WTC11 (cell line): Measurements from ENCODE around the gene TRAFD1. TPM values are rescaled to one million over a fixed set of nuclear protein-coding genes. Genes with fewer than 3 reads are reported as not detected.

Experiments used
- ATAC-seq: fragments of 200-7000 bp; cut with Tn5 transposase; 2 replicates; pipeline ENCODE4 v1.10.0; 2021; ENCODE audit warnings: mild to moderate bottlenecking, moderate library complexity
- CTCF ChIA-PET: fragments of 300-600 bp; sonication (Branson Sonifier 250); formaldehyde crosslinking; loops from one replicate; lab custom pipeline; 2021; ENCODE audit warnings: antibody characterized with exemption; lab: Charles Lee
- POLR2A ChIA-PET: fragments of 350-600 bp; sonication (Branson Sonifier 250); formaldehyde crosslinking; loops from one replicate; lab custom pipeline; 2021; ENCODE audit warnings: antibody characterized with exemption; lab: Charles Lee
- DNase-seq: peaks from one replicate; pipeline ENCODE4 v3.0.0; 2021; ENCODE audit warnings: low spot score
- H3K27ac Mint-ChIP-seq: 2 replicates; pipeline ENCODE4 v1.8.0; 2021; ENCODE audit warnings: mixed read lengths
- H3K27me3 Mint-ChIP-seq: 2 replicates; pipeline ENCODE4 v1.8.0; 2021; ENCODE audit warnings: low read depth, mild to moderate bottlenecking, moderate library complexity, mixed read lengths
- H3K36me3 Mint-ChIP-seq: 2 replicates; pipeline ENCODE4 v1.8.0; 2021; ENCODE audit warnings: mixed read lengths
- H3K4me1 Mint-ChIP-seq: 2 replicates; pipeline ENCODE4 v1.8.0; 2022; ENCODE audit warnings: mixed read lengths
- H3K4me3 Mint-ChIP-seq: 2 replicates; pipeline ENCODE4 v1.8.0; 2021; ENCODE audit warnings: mild to moderate bottlenecking, moderate library complexity, mixed read lengths
- H3K9me3 Mint-ChIP-seq: 2 replicates; pipeline ENCODE4 v1.8.0; 2021; ENCODE audit warnings: mixed read lengths
- AR ChIP-seq: fragments of 250-450 bp; sonication (Bioruptor Pico); IDR thresholded peaks from 2 replicates; pipeline ENCODE4 v1.9.0; 2021; ENCODE audit warnings: mild to moderate bottlenecking
- E2F1 ChIP-seq: sonication (generic); formaldehyde crosslinking; IDR thresholded peaks from 2 replicates; pipeline ENCODE4 v1.8.0; 2022; ENCODE audit warnings: mild to moderate bottlenecking, missing genetic modification reagents
- ELF4 ChIP-seq: sonication (generic); formaldehyde crosslinking; IDR thresholded peaks from 2 replicates; pipeline ENCODE4 v1.8.1; 2022; ENCODE audit warnings: low read depth, mild to moderate bottlenecking, moderate library complexity, missing genetic modification reagents
- ESRRA ChIP-seq: sonication (generic); formaldehyde crosslinking; IDR thresholded peaks from 2 replicates; pipeline ENCODE4 v1.8.1; 2022; ENCODE audit warnings: mild to moderate bottlenecking, missing genetic modification reagents, borderline replicate concordance
- FOXK1 ChIP-seq: sonication (generic); formaldehyde crosslinking; IDR thresholded peaks from 2 replicates; pipeline ENCODE4 v1.8.0; 2022; ENCODE audit warnings: mild to moderate bottlenecking, moderate library complexity, missing genetic modification reagents
- MXD4 ChIP-seq: fragments of 250-450 bp; sonication (Bioruptor Pico); IDR thresholded peaks from 2 replicates; pipeline ENCODE4 v1.8.0; 2021; ENCODE audit warnings: mild to moderate bottlenecking, moderate library complexity, borderline replicate concordance
- SMAD3 ChIP-seq: sonication (generic); formaldehyde crosslinking; IDR thresholded peaks from 2 replicates; pipeline ENCODE4 v1.8.0; 2022; ENCODE audit warnings: missing genetic modification reagents, mild to moderate bottlenecking, borderline replicate concordance
- TEAD1 ChIP-seq: sonication (generic); formaldehyde crosslinking; IDR thresholded peaks from 2 replicates; pipeline ENCODE4 v1.8.0; 2022; ENCODE audit warnings: mild to moderate bottlenecking, missing genetic modification reagents
- ZNF138 ChIP-seq: sonication (generic); formaldehyde crosslinking; conservative IDR thresholded peaks from 2 replicates; pipeline ENCODE4 v1.8.1; 2022; ENCODE audit warnings: mild to moderate bottlenecking, moderate library complexity, missing genetic modification reagents
- ZNF317 ChIP-seq: sonication (generic); formaldehyde crosslinking; IDR thresholded peaks from 2 replicates; pipeline ENCODE4 v1.8.1; 2023; ENCODE audit warnings: low read depth, mild to moderate bottlenecking, moderate library complexity, missing genetic modification reagents, borderline replicate concordance
- ZNF671 ChIP-seq: fragments of 250-450 bp; sonication (Bioruptor Pico); IDR thresholded peaks from 2 replicates; pipeline ENCODE4 v1.8.0; 2021; ENCODE audit warnings: mild to moderate bottlenecking
- total RNA-seq: library from RNA; stranded (reverse); gene quantifications from 3 replicates; pipeline ENCODE4 v1.2.3, GENCODE V29; 2021
- TF ChIP-seq, protein P1 (sequence below): sonication (generic); formaldehyde crosslinking; IDR thresholded peaks from 2 replicates; pipeline ENCODE4 v1.8.0; 2023; ENCODE audit warnings: mild to moderate bottlenecking, missing genetic modification reagents
- TF ChIP-seq, protein P2 (sequence below): sonication (generic); formaldehyde crosslinking; IDR thresholded peaks from 2 replicates; pipeline ENCODE4 v1.8.1; 2023; ENCODE audit warnings: mild to moderate bottlenecking, missing genetic modification reagents, borderline replicate concordance
- TF ChIP-seq, protein P3 (sequence below): sonication (generic); formaldehyde crosslinking; IDR thresholded peaks from 2 replicates; pipeline ENCODE4 v1.8.0; 2022; ENCODE audit warnings: mild to moderate bottlenecking, missing genetic modification reagents

The TRAFD1 gene
- total RNA-seq, 1 experiment from 2014 or later: 25.1 TPM

- TF ChIP-seq, protein P1, sequence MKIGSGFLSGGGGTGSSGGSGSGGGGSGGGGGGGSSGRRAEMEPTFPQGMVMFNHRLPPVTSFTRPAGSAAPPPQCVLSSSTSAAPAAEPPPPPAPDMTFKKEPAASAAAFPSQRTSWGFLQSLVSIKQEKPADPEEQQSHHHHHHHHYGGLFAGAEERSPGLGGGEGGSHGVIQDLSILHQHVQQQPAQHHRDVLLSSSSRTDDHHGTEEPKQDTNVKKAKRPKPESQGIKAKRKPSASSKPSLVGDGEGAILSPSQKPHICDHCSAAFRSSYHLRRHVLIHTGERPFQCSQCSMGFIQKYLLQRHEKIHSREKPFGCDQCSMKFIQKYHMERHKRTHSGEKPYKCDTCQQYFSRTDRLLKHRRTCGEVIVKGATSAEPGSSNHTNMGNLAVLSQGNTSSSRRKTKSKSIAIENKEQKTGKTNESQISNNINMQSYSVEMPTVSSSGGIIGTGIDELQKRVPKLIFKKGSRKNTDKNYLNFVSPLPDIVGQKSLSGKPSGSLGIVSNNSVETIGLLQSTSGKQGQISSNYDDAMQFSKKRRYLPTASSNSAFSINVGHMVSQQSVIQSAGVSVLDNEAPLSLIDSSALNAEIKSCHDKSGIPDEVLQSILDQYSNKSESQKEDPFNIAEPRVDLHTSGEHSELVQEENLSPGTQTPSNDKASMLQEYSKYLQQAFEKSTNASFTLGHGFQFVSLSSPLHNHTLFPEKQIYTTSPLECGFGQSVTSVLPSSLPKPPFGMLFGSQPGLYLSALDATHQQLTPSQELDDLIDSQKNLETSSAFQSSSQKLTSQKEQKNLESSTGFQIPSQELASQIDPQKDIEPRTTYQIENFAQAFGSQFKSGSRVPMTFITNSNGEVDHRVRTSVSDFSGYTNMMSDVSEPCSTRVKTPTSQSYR (CRISPR knock-in tag): no peak
- TF ChIP-seq, all 79 proteins: peak for 0
Observed at GRCh38 chr12:112182499-112182898, 57.1 kb downstream of the TRAFD1 start (continued).

GRCh38 chr12:112183141-112184021, 58.0 kb downstream of the TRAFD1 start:
- POLR2A ChIA-PET: no interaction called here
- Mint-ChIP-seq H3K27ac (peak overlapping the region; percentile 82), H3K36me3 (peaks cover 10% of the 10 kb centered on the region), H3K27me3 (no peaks in the 10 kb centered on the region)
- TF ChIP-seq SMAD3 (CRISPR knock-in tag) (no peak), ELF4 (CRISPR knock-in tag) (no peak), ZNF138 (CRISPR knock-in tag) (no peak)
- TF ChIP-seq, all 79 proteins: peak for 0
- CTCF ChIA-PET: interaction anchor here (0.9 to 1.9 kb wide), 4 partner anchors 15 to 204 kb away, joined by 3 to 13 read pairs (median 4); no protein-coding TSS in a partner anchor
- ATAC-seq (peak; percentile 58), DNase-seq (no peak)
- H3K4me3 Mint-ChIP-seq: no peak overlapping the region
- peaks cover 17% of the 10 kb centered on the region for H3K4me1 Mint-ChIP-seq
- H3K9me3 Mint-ChIP-seq: no peaks in the 10 kb centered on the region

DNA sequence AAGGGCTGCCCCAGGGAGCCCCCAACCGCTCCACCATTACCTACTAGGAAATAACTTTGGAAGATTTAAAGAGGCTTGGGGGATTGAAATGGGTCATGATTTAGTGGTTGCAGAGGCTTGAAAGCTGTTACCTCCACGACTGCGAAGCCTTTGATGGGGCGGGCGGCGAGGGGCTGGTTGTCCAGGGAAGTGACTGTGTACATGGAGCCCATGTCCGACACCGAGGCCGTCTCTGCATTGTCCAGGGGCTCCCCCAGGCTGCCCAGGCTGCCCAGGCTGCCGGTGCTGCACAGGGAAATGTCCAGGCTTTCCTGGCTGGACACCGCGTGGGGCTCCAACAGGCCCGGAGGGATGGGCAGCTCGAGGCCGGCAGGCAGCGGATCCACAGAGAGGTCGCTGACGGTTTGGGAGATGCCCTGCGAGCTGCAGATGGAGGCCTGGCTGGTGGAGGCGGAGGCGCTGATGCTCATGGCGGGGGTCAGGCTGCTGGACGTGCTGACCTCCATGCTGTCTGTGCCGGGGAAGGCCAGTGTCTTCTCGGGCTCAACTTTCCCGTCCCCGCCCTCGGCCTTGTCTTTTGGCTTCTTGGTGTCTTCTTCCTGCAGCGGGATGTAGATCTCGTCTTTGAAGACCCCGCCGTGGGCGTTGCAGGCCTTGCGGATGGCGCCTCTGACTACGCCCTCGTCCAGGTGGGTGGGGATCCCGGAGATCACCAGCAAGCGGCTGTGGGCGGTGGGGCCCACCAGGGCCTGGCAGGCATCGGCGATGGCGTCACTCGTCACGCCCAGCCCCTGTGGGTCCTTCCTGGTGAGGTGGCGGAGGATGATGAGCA, 58.9 kb downstream of the TRAFD1 start:
- ATAC-seq: no peak
- peaks cover 17% of the 10 kb centered on the region for H3K4me1 Mint-ChIP-seq
- no peaks in the 10 kb centered on the region for H3K9me3 Mint-ChIP-seq
- peak overlapping the region; percentile 82 for H3K27ac Mint-ChIP-seq
- no peaks in the 10 kb centered on the region for H3K27me3 Mint-ChIP-seq
- peaks cover 6% of the 10 kb centered on the region for H3K36me3 Mint-ChIP-seq
- no peak for DNase-seq
- no peak overlapping the region for H3K4me3 Mint-ChIP-seq
- POLR2A ChIA-PET: no interaction called here
- CTCF ChIA-PET: interaction anchor here (0.9 to 1.9 kb wide), 4 partner anchors 14 to 203 kb away, joined by 3 to 13 read pairs (median 4); no protein-coding TSS in a partner anchor
- TF ChIP-seq AR (CRISPR knock-in tag) (no peak), ESRRA (CRISPR knock-in tag) (no peak), MXD4 (CRISPR knock-in tag) (no peak), ZNF671 (CRISPR knock-in tag) (no peak), TEAD1 (CRISPR knock-in tag) (no peak), E2F1 (CRISPR knock-in tag) (no peak), FOXK1 (CRISPR knock-in tag) (no peak), ZNF138 (CRISPR knock-in tag) (no peak), ZNF317 (CRISPR knock-in tag) (no peak)
- TF ChIP-seq, protein P2, sequence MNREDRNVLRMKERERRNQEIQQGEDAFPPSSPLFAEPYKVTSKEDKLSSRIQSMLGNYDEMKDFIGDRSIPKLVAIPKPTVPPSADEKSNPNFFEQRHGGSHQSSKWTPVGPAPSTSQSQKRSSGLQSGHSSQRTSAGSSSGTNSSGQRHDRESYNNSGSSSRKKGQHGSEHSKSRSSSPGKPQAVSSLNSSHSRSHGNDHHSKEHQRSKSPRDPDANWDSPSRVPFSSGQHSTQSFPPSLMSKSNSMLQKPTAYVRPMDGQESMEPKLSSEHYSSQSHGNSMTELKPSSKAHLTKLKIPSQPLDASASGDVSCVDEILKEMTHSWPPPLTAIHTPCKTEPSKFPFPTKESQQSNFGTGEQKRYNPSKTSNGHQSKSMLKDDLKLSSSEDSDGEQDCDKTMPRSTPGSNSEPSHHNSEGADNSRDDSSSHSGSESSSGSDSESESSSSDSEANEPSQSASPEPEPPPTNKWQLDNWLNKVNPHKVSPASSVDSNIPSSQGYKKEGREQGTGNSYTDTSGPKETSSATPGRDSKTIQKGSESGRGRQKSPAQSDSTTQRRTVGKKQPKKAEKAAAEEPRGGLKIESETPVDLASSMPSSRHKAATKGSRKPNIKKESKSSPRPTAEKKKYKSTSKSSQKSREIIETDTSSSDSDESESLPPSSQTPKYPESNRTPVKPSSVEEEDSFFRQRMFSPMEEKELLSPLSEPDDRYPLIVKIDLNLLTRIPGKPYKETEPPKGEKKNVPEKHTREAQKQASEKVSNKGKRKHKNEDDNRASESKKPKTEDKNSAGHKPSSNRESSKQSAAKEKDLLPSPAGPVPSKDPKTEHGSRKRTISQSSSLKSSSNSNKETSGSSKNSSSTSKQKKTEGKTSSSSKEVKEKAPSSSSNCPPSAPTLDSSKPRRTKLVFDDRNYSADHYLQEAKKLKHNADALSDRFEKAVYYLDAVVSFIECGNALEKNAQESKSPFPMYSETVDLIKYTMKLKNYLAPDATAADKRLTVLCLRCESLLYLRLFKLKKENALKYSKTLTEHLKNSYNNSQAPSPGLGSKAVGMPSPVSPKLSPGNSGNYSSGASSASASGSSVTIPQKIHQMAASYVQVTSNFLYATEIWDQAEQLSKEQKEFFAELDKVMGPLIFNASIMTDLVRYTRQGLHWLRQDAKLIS (CRISPR knock-in tag): no peak
- TF ChIP-seq, protein P1 (CRISPR knock-in tag): no peak
- TF ChIP-seq, protein P3, sequence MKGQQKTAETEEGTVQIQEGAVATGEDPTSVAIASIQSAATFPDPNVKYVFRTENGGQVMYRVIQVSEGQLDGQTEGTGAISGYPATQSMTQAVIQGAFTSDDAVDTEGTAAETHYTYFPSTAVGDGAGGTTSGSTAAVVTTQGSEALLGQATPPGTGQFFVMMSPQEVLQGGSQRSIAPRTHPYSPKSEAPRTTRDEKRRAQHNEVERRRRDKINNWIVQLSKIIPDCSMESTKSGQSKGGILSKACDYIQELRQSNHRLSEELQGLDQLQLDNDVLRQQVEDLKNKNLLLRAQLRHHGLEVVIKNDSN: no peak
